Measurements from ENCODE around the gene LATS2.

LATS2 gene

DNA sequence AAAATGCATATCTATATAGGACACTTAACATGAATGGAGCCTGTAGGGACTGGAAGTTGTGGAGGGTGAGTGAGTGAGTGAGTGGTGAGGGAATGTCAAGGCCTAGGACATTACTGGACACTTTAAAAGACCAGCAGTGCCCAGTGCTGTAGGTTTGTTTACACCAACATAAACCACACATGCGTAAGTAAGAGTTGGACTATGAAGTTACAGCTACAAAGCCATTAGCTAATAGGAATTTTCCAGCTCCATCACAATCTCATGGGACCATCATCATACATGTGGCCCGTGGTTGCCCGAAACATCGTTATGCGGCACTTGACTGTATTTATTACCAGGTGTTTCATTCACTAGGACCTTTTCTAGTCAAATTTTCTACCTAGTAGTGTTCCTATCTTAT is 49.2 kb downstream of the LATS2 start:
- Histone ChIP-seq H3K9me3 (ENCODE audit: control insufficient read depth in 1 of 2, low read length in 2 of 2) (no peaks in the 10 kb centered on the region), H3K4me1 (ENCODE audit: control insufficient read depth in 1 of 2, insufficient read depth in 2 of 2, low read length in 2 of 2) (peaks cover 21 to 60% of the 10 kb centered on the region in 2 donors), H3K27ac (ENCODE audit: low read length) (no peak overlapping the region)

DNA sequence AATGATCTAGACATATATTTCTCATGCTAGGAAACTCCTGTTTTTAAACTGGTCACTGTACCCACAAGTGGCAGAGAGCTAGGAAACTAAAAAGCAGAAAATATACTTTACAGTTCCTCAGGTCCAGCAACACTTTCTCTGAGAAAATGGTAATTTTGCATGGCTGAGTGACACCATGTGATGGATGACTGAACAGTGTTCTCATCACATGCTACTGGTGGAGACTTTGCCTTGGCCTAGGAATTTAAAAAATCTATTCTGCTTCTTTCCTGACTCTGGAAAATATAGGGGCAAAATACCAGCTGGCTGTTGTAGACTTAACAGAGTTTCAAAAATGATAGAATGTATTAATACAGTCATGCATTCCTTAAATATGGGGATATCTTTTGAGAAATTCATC is 50.0 kb downstream of the LATS2 start:
- no peak overlapping the region for H3K27ac ChIP-seq (ENCODE audit: low read length)

More for the DNA sequence above, 49.2 kb downstream of the LATS2 start:
- Histone ChIP-seq H3K27me3 (ENCODE audit: low read depth, low read length) (no peaks in the 10 kb centered on the region), H3K36me3 (ENCODE audit: control insufficient read depth in 1 of 2, insufficient read depth in 2 of 2, low read length in 2 of 2) (no peaks in the 10 kb centered on the region), H3K4me3 (ENCODE audit: low read depth in 1 of 2, low read length in 2 of 2) (no peak overlapping the region)

DNA sequence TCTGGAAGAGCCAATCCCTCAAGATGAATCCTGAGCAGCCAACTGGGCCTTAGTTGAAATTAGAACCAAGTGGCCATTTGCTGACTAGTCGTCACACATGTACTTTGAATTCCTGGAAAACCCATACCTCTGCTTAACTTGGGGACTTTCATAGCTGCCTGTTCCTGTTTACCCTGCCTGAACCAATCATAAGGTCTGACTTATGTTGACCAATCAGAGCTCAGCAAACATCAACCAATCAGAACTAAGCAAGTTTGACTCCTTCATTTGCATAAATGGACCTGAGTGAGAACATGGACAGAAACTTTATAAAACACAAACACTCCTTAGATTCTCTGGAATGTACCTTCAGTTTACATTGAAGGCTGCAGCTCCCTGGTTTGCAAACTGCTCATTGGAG is 50.8 kb downstream of the LATS2 start:
- no peak overlapping the region for H3K4me3 ChIP-seq (ENCODE audit: low read depth in 1 of 2, low read length in 2 of 2)
- H3K9me3 ChIP-seq (ENCODE audit: control insufficient read depth in 1 of 2, low read length in 2 of 2) = no peaks in the 10 kb centered on the region
- peaks cover 18 to 61% of the 10 kb centered on the region in 2 donors for H3K4me1 ChIP-seq (ENCODE audit: control insufficient read depth in 1 of 2, insufficient read depth in 2 of 2, low read length in 2 of 2)
- H3K27ac ChIP-seq (ENCODE audit: low read length) = no peak overlapping the region
- no peaks in the 10 kb centered on the region for H3K27me3 ChIP-seq (ENCODE audit: low read depth, low read length)
- no peaks in the 10 kb centered on the region for H3K36me3 ChIP-seq (ENCODE audit: control insufficient read depth in 1 of 2, insufficient read depth in 2 of 2, low read length in 2 of 2)

More for the DNA sequence above, 50.0 kb downstream of the LATS2 start:
- Histone ChIP-seq H3K4me3 (ENCODE audit: low read depth in 1 of 2, low read length in 2 of 2) (no peak overlapping the region), H3K9me3 (ENCODE audit: control insufficient read depth in 1 of 2, low read length in 2 of 2) (no peaks in the 10 kb centered on the region), H3K27me3 (ENCODE audit: low read depth, low read length) (no peaks in the 10 kb centered on the region), H3K36me3 (ENCODE audit: control insufficient read depth in 1 of 2, insufficient read depth in 2 of 2, low read length in 2 of 2) (no peaks in the 10 kb centered on the region), H3K4me1 (ENCODE audit: control insufficient read depth in 1 of 2, insufficient read depth in 2 of 2, low read length in 2 of 2) (peaks cover 18 to 59% of the 10 kb centered on the region in 2 donors)

DNA sequence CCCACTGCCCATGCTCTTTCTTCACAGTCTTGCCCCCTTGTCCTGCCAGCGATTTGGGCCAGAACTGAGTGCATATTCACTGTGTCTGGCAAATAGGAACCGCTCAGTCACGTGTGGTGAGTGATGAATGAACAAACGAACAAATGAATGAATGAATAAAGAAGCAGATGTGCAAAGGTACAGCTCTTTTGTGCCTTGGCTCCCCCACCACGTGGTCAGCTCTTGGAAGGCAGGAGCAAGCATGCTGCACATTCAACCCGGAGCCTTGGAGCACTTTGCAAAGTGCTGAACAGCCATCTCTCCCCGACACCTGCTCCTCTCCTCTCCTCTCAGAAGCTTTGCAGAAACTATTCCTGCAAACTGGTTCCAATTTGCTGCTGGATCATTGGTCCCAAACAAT is 52.4 kb downstream of the LATS2 start:
- no peaks in the 10 kb centered on the region for H3K36me3 ChIP-seq (ENCODE audit: control insufficient read depth in 1 of 2, insufficient read depth in 2 of 2, low read length in 2 of 2)
- H3K4me1 ChIP-seq (ENCODE audit: control insufficient read depth in 1 of 2, insufficient read depth in 2 of 2, low read length in 2 of 2) = peaks cover 12 to 56% of the 10 kb centered on the region in 2 donors

DNA sequence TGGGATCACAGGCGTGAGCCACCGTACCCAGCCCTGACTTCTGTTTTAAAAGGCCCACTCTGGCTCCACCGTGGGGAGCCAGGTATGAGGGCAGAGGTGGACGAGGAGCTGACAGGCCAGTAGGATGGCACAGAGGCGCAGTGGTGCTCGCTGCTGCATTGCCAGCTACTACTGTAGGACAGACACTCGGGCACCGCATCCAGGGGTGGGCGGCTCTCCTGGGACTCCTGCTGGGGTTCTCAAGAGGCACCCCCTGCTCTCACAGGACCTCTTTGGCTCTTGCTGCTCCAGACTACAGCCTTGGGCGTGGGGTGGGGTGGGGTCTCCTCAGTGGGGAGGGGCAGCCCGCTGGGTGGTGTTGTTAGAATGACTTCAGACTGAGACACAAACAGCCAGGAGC is 53.4 kb downstream of the LATS2 start:
- Histone ChIP-seq H3K4me3 (ENCODE audit: low read depth in 1 of 2, low read length in 2 of 2) (no peak overlapping the region), H3K4me1 (ENCODE audit: control insufficient read depth in 1 of 2, insufficient read depth in 2 of 2, low read length in 2 of 2) (peaks cover 10 to 46% of the 10 kb centered on the region in 2 donors), H3K36me3 (ENCODE audit: control insufficient read depth in 1 of 2, insufficient read depth in 2 of 2, low read length in 2 of 2) (no peaks in the 10 kb centered on the region), H3K27ac (ENCODE audit: low read length) (no peak overlapping the region), H3K9me3 (ENCODE audit: control insufficient read depth in 1 of 2, low read length in 2 of 2) (no peaks in the 10 kb centered on the region), H3K27me3 (ENCODE audit: low read depth, low read length) (no peaks in the 10 kb centered on the region)

More for the DNA sequence above, 52.4 kb downstream of the LATS2 start:
- H3K27ac ChIP-seq (ENCODE audit: low read length) = no peak overlapping the region
- H3K4me3 ChIP-seq (ENCODE audit: low read depth in 1 of 2, low read length in 2 of 2) = no peak overlapping the region
- no peaks in the 10 kb centered on the region for H3K27me3 ChIP-seq (ENCODE audit: low read depth, low read length)
- no peaks in the 10 kb centered on the region for H3K9me3 ChIP-seq (ENCODE audit: control insufficient read depth in 1 of 2, low read length in 2 of 2)

DNA sequence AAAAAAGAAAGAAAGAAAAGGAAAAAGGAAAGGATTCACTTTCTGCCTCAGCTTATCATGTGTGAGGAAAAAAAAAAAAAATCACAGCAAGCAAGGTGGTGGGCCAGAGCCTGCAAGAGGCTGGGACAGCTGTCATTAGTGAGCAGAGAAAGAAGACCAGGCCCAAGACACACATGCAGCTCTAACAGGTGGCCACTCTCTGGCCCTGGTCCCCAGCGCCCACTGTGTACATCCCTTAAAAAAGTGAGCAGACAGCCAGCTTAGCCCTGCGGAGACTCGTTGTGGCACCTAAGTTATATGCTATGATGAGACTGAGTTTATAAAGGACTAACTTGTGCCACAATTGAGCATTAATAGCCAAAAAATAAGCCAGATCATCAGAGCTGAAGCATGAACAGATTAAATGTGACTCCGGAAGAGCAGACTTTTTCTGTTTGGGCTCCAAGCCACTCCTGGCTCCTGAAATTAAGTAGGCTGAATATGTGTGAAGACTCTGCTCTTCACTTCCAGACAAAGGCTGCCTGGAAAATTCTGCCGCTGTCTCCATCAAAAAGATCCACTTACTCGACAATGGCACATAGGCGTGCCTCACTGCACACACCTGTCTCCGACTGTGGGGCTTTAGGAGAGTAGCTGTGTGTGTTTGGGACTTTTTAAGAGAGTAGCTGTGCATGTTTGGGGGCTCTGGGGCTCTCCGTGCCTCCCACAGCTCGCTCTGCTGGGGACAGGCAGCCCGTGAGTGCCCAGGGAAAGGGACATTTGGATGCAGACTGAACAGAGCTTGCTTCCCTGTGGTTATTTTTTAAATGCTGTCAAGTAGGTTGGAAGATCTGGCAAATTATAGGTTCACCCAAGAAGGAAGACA is 55.0 kb downstream of the LATS2 start:
- Histone ChIP-seq H3K4me3 (ENCODE audit: low read depth in 1 of 2, low read length in 2 of 2) (no peak overlapping the region), H3K27ac (ENCODE audit: low read length) (no peak overlapping the region), H3K27me3 (ENCODE audit: low read depth, low read length) (no peaks in the 10 kb centered on the region), H3K36me3 (ENCODE audit: control insufficient read depth in 1 of 2, insufficient read depth in 2 of 2, low read length in 2 of 2) (no peaks in the 10 kb centered on the region), H3K9me3 (ENCODE audit: control insufficient read depth in 1 of 2, low read length in 2 of 2) (no peaks in the 10 kb centered on the region), H3K4me1 (ENCODE audit: control insufficient read depth in 1 of 2, insufficient read depth in 2 of 2, low read length in 2 of 2) (peaks cover 9 to 35% of the 10 kb centered on the region in 2 donors)

DNA sequence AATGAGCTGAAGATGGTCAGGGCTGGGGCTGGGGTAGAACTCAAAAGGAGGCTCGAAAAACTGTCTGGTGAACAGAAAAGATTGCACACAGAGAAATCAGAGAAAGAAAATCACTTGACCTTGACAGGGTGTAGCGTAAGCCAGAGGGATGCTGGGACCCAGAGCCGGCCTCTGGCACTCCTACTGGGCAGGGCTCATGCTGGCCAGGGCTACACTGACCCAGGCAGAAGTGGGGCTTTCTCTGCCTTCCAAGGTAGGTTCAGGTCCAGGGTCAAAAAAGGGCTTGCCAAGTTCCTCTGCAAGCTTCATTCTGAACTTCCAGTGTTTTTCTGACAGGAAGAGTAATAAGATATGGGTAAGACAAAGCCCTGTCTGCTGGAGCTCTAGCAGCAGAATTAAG is 56.2 kb downstream of the LATS2 start:
- no peak overlapping the region for H3K27ac ChIP-seq (ENCODE audit: low read length)
- no peaks in the 10 kb centered on the region for H3K36me3 ChIP-seq (ENCODE audit: control insufficient read depth in 1 of 2, insufficient read depth in 2 of 2, low read length in 2 of 2)
- H3K9me3 ChIP-seq (ENCODE audit: control insufficient read depth in 1 of 2, low read length in 2 of 2) = no peaks in the 10 kb centered on the region
- no peaks in the 10 kb centered on the region for H3K27me3 ChIP-seq (ENCODE audit: low read depth, low read length)
- no peak overlapping the region for H3K4me3 ChIP-seq (ENCODE audit: low read depth in 1 of 2, low read length in 2 of 2)
- H3K4me1 ChIP-seq (ENCODE audit: control insufficient read depth in 1 of 2, insufficient read depth in 2 of 2, low read length in 2 of 2) = peaks cover 0 to 23% of the 10 kb centered on the region in 2 donors

DNA sequence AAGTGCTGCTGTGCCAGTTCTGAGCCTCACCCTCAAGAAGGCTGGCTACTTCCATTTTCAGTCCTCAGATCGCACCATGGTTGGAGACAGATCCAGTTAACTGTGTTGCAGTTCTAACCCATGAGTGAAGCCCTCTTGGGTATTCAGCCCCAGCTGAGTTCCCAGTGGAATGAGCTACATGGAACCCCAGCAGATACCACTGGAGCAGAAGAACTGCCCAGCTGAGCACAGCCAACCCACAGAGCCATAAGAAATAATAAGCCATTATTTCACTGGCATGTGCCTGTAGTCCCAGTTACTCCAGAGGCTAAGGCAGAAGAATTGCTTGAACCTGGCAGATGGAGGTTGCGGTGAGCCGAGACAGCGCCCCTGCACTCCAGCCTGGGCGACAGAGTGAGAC is 59.9 kb downstream of the LATS2 start:
- peaks cover 0 to 27% of the 10 kb centered on the region in 2 donors for H3K4me1 ChIP-seq (ENCODE audit: control insufficient read depth in 1 of 2, insufficient read depth in 2 of 2, low read length in 2 of 2)
- H3K4me3 ChIP-seq (ENCODE audit: low read depth in 1 of 2, low read length in 2 of 2) = no peak overlapping the region
- H3K9me3 ChIP-seq (ENCODE audit: control insufficient read depth in 1 of 2, low read length in 2 of 2) = no peaks in the 10 kb centered on the region
- H3K36me3 ChIP-seq (ENCODE audit: control insufficient read depth in 1 of 2, insufficient read depth in 2 of 2, low read length in 2 of 2) = peaks cover 0 to 4% of the 10 kb centered on the region in 2 donors
- H3K27me3 ChIP-seq (ENCODE audit: low read depth, low read length) = no peaks in the 10 kb centered on the region
- H3K27ac ChIP-seq (ENCODE audit: low read length) = no peak overlapping the region

DNA sequence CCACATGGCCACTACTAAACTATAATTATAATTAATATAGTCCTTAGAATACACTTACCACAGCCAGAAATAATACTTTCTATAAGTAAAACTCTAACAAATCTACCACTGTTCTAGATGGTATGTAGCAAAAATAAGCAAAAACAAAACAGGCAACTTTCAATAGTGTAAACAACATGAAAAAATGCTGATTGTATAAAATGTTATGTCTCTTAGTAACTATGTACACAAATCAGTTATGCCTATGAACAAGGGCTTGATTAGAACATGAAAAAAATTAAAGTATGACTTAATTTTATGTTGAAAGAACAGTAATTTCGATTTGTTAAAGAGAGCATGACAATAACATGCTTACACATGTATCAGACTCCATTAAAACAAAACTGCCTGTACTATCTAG is 60.7 kb downstream of the LATS2 start:
- peaks cover 0 to 23% of the 10 kb centered on the region in 2 donors for H3K4me1 ChIP-seq (ENCODE audit: control insufficient read depth in 1 of 2, insufficient read depth in 2 of 2, low read length in 2 of 2)
- no peak overlapping the region for H3K27ac ChIP-seq (ENCODE audit: low read length)
- H3K4me3 ChIP-seq (ENCODE audit: low read depth in 1 of 2, low read length in 2 of 2) = no peak overlapping the region

DNA sequence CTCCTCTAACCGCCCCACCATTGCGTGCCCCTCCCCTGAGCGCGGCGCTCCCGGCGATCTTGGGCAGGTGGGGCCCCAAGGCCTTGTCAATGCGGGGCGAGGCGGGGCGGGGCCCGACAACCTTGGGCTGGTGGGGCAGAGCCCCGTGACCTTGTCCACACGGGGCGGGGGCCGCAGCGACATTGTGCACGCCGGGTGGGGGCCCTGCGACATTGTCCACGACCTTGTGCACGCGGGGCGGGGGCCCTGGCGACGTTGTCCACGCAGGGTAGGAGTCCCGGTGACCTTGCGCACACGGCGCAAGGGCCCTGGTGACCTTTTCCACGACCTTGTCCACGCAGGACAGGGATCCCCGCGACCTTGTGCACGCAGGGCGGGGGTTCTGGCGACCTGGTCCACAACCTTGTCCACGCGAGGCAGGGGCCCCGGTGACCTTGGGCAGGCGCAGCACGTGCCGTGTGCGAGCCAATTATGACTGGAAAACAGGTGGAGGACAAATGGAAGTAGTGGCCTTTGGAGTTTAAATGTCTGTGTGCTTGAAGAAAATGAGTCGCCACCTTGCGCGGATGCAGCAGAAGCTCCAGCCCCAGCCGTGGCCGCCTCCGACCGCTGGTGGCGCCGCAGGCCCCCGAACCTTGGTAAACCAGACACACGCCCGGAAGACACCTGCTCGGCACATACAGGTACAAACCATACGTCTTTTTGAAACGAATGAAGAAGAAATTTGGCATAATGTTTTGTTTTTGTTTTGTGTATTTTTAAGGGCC is 62.6 kb downstream of the LATS2 start:
- Histone ChIP-seq H3K4me1 (ENCODE audit: control insufficient read depth in 1 of 2, insufficient read depth in 2 of 2, low read length in 2 of 2) (peaks cover 0 to 13% of the 10 kb centered on the region in 2 donors), H3K27me3 (ENCODE audit: low read depth, low read length) (no peaks in the 10 kb centered on the region), H3K4me3 (ENCODE audit: low read depth in 1 of 2, low read length in 2 of 2) (no peak overlapping the region), H3K36me3 (ENCODE audit: control insufficient read depth in 1 of 2, insufficient read depth in 2 of 2, low read length in 2 of 2) (peaks cover 0 to 9% of the 10 kb centered on the region in 2 donors), H3K9me3 (ENCODE audit: control insufficient read depth in 1 of 2, low read length in 2 of 2) (no peaks in the 10 kb centered on the region), H3K27ac (ENCODE audit: low read length) (no peak overlapping the region)

More for the DNA sequence above, 60.7 kb downstream of the LATS2 start:
- Histone ChIP-seq H3K36me3 (ENCODE audit: control insufficient read depth in 1 of 2, insufficient read depth in 2 of 2, low read length in 2 of 2) (peaks cover 0 to 4% of the 10 kb centered on the region in 2 donors), H3K9me3 (ENCODE audit: control insufficient read depth in 1 of 2, low read length in 2 of 2) (no peaks in the 10 kb centered on the region), H3K27me3 (ENCODE audit: low read depth, low read length) (no peaks in the 10 kb centered on the region)

Data from muscle layer of duodenum (tissue), 2 donors.